GM18505 (cell line): ENCODE results near the gene NHP2.

Source experiments
- ATAC-seq: cut with Tn5 transposase; IDR thresholded peaks from one replicate; pipeline ENCODE4 v1.9.1; 2021; ENCODE audit not compliant: unreplicated experiment
- POLR2A ChIP-seq: IDR thresholded peaks from 4 replicates; pipeline ENCODE4 v1.6.1; 2011; ENCODE audit warnings: borderline replicate concordance; ENCODE audit not compliant: insufficient read depth, insufficient read length; ENCODE audit errors: extremely low read depth

NHP2 gene

DNA sequence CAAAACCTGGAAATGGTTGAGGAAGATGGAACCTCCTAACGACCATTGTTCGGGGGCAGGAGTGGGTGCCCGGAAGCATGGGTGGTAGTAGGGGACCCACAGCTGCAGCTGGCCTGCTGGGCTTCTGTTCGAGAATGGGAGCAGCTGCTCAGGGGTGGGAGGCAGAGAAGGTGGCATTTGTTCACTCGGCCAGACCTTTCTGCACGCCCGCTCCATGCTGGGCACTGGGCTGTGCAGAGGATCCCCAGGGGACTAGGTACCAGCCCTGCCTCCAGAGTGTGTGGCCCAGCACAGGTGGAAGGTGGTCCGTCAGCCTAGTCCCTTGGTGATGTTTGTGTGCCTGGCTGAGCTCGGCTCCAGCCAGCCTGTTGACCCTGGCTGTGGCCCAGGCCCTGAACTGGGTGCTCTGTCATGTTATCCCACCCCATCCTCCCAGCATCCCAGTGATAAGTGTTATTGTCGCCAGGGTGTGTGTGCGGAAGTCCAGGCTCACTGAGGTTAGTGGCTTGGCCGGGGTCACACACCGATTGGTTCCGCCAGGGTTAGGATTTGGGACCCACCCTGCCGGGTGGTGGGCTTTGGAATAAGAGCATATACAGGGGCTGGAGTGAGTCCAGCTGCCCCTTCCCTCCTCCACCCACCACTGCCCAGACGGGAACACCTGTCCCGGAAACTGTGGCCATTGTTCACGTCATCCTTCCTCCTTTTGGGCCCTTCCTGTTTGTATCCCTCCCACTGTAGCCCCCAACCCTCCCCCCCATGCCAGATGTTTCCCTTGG lies 35.6 kb downstream of the NHP2 start:
- ATAC-seq, result no peak
- TF ChIP-seq POLR2A, result peak; percentile 26

DNA sequence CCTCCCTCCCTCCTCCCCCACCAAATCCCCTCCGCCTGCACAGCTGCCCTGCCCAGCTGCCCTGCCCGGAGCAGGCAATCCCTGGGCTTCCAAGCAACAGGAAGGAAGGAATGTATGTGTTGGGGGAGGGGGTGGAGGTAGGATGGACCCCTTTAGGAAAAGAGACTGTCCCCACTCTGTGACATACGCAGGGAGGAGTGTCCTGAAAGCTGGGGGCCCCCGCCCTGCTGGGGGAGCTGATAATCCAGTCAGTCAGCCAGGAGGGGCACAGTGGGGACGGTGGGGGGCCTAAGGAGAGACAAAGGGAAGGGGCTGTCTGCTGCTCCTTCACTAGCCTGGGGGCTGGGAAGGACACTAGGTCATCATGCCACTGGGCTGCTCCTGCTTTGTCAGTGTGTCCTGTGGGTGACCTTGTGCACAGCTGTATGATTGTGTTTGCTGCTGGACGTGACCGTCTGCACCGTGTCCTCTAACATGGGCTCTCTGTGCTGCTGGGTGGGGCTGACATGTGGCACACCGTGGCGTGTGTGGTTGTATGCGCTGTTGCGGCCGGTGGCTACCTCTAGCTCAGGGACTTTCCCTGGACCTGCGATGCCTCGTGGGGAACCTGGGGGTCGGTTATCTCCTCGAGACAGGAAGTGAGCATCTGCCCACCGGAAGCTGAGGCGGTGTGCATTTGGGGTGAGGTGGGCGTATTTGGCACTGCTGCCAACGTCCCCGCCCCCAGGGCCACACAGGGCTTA lies 37.4 kb downstream of the NHP2 start:
- peak; percentile 26 for ATAC-seq
- TF ChIP-seq POLR2A, result peak; percentile 53

DNA sequence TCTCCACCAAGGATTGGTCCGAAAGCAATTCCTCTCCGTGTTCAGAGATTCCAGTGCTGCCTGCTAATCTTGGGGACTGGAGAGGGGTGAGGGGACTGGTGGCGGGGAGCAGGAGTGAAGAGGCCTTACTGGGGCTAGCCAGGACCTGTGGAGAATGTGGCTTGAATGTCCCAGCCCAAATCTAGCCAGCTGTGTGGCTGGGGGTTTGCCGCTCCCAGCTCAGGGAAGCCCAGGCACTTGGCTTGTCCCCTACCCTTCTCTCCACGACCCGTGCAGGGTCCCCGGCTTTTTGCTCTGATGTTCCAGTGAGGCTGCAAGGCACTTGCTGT lies 37.9 kb downstream of the NHP2 start:
- TF ChIP-seq POLR2A, result no peak
- no peak for ATAC-seq

DNA sequence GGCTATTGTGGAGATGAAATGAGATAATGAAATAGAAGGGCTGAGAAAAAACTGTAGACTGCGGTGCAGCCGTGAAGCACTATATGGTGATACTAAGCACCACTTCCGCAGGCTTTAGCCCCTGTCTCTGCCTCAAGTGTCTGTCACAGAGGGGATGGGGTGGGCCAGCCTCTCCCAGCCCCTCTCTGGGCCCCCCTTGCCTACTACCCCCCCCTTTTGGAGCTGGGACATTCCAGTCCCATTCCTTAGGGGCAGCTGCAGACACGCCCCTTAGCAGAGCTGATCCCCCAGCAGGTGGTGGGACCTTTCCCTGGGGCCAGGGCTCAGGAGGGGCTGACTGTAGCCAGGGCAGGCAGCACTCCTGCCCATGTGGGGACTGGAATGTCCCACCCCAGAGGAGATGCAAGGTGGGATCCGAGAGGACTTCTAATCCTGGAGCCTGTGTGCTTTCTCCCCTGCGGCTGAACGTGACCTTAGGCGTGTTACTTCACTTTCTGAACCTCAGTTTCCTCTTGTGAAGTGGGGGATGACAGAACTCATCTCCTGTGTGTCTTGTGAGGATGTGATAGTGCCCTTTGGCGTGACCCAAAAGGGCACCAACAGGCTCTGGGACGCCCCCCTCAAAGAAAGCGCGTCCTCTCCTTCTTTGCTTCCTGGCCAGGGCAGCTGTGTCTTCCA lies 38.4 kb downstream of the NHP2 start:
- TF ChIP-seq POLR2A, result peak; percentile 15
- ATAC-seq, result no peak

DNA sequence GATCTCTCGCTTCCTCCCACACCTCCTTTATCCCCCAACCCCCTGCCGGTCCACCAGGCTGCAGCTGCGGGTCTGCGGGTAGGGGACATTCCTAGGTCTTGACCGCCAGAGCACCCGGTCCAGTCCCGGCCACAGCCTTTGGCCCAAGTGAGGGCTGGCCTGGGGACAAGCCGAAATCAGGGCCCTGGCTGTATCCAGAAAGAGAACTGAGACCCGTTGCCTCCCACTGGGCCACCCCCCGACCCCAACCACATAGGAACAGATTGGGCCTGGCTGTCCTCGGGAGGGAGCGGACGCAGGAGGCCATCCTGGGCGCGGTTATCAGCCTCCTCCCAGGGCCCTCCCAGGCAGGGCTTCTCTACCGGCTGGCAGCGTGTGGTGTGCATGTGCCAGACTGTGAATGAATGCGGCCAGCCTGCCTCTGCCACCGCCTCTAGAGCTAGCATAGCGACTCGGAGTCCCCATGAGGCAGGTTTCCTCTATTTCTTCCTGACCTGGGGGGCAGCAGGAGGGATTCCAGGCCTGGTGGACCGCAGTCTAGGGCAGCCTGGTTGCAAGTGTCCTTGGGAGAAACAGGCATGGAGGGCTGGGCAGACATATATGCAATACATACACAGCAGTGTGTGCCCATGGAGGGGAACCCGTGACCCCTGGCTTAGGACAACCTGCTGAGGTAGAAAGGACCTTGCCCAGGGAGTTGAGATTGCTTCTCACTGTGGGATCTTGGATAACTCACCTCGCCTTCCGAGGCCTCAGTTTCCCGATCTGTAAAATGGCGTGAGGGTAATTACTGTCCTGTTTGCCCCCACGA lies 39.2 kb downstream of the NHP2 start:
- ATAC-seq, result no peak

DNA sequence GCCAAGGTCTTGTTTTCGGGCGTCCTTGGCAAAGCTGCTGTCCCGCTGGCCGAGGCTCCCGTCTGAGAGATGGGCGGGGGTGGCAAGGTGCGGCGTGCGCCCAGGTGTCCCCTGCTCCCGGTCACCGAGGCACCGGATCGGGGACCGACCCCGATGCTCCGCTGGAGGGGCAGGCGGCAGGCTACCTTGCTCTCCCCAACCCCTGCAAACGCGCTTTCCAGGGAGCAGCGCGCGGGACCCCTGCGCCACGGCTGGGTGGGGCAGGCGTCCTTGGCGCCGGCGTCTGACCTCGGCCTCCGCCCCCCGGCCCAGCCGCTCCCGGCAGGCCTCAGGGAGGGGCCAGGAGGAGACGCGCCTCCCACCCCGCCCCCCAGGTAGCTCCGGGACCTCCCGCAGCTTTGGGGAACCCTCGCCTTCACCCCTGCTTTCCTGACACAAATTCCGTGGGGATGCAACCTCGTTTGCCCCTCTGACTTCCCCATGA lies 39.8 kb downstream of the NHP2 start:
- no peak for ATAC-seq
- no peak for TF ChIP-seq POLR2A

More for the DNA sequence above, 39.2 kb downstream of the NHP2 start:
- TF ChIP-seq POLR2A, result peak; percentile 28

DNA sequence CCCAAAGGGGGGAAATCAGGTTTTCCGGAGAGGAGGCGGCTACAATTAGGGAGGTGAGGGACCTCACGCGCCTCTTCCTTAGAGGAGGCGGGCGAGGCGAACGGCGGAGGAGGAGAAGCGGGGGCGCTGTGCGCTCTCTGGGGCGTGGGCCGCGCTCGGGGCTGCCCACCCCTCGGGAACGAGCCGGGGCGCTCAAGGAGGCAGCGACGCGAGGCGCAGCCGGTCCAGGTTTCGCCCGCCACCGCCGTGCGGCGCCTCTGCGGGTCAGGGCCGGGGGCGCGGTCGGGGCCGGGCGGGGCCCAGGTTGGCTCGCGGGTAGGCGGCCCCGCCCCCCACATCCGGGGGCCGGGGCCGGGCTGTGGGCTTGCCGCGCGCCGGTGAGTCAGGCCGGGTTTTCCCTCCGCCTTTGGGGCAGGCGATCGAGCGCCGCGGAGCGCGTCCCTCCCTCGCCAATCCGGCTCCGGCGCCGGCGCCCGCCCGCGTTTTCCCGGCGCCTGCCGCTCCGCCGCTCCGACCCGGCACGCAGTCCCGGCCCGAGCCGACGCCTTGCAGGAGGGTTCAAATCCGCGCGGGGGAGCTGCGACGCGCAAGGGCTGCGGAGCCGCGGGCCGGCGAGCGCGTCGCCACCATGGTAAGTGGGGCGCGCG lies 40.4 kb downstream of the NHP2 start, which contains the start of gene N4BP3:
Gene N4BP3, plus strand, starts transcription at position 392 of the 647 bp plus-strand sequence. CDS start 6,052 bp downstream, outside the sequence.
- peak; percentile 65 for ATAC-seq
- peak; percentile 49 for TF ChIP-seq POLR2A

DNA sequence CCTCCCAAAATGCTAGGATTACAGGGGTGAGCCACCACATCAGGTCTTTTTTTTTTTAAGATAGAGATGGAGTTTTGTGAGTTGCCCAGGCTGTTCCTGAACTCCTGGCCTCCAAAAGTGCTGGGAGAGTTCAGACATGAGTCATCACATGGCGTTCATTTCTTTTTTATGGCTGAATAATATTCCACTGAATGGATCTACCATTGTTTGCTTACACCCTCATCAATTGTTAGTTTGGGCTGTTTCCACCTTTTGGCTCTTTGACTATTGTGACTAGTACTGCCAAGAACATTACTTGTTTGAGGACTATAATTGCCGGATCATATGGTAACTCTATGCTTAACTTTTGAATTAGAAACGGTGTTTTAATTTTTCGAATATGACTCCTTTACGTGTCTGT lies 41.1 kb downstream of the NHP2 start:
- no peak for TF ChIP-seq POLR2A
- ATAC-seq, result no peak

DNA sequence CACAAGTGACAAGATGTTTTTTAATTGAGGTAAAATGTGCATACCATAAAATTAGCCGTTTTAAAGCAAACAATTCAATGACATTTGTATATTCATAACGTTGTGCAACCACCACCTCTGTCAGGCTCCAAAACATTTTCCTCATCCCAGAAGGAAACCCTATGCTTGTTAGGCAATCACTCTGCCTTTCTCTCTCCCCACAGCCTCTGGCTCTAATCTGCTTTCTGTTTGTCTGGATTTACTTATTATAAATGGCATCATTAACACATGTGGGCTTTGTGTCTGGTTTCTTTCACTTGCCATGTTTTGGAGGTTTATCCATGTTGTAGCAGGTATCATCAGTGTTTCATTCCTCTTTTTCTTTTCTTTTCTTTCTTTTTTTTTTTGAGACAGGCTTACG lies 41.8 kb downstream of the NHP2 start:
- no peak for ATAC-seq

DNA sequence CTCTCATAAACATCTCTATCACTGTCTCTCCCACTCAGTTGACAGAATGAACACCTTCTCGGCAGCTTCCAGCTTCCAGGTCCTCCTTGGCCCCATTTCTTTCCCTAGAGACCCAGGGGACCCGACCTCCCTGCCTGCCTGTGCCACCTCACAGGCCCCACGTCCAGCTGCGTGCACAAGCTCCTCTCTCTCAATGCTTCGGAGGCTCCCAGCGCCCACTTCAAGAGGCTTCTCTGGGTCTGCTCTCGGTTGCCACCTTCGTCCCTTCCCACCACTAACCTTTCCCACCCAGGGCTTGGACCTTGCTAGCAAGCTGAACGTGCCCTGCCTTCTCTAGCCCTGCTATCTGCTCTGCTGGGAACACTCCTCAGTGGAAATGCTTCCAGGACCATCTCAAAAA lies 43.2 kb downstream of the NHP2 start:
- no peak for TF ChIP-seq POLR2A
- no peak for ATAC-seq

More for the DNA sequence above, 41.8 kb downstream of the NHP2 start:
- TF ChIP-seq POLR2A, result no peak

DNA sequence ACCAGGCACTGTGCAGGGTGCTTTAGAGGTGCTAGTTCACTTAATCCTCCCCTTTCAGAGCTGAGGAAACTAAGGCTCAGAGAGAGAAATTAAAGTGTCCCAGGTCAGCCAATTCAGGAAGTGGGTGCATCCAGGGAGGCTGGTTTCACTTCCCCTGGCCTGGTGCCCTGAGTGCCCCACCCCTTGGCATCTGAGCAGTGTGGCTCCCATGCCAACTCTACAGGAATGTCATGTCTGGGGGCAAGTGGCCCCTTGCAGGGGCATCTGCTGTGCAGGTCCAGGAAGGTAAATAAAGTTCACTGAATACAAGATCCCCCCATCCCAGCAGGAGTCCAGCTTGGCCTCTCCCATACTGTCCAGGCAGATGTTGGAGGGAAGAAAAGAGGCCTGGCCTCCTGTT lies 44.7 kb downstream of the NHP2 start:
- TF ChIP-seq POLR2A, result no peak
- no peak for ATAC-seq

DNA sequence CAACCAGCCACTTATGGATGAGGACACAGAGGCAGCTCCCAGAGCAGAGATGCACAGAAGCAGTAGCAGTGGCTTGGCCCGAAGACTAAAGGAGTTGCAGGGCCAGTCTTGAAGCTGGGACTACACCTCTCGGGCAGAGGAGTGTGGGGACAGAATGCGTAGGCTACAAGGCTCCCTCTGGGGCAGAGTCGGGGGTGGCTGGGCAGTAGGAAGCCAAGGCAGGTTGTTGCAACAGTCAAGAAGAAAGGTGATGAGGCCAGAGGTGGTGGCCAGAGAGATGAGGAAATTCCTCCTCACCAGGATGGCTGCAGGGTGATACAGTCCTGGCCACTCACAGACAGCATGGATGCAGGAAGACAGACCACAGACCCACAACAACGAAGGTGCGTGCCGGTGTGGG lies 45.2 kb downstream of the NHP2 start:
- TF ChIP-seq POLR2A, result no peak
- no peak for ATAC-seq
